HepG2 (cell line): ENCODE results near the gene ACTR3. TPM values are rescaled to one million over a fixed set of nuclear protein-coding genes. Genes with fewer than 3 reads are reported as not detected.

Source experiments
- ADNP ChIP-seq: sonication (generic); formaldehyde crosslinking; IDR thresholded peaks from 2 replicates; pipeline ENCODE4 v1.4.0; 2020; ENCODE audit warnings: missing genetic modification reagents
- ETV6 ChIP-seq: sonication (generic); formaldehyde crosslinking; conservative IDR thresholded peaks from 2 replicates; pipeline ENCODE4 v1.4.0; 2020; ENCODE audit warnings: missing genetic modification reagents
- HNF4G ChIP-seq, 2 experiments: sonication (generic) in 1 of 2; formaldehyde crosslinking in 1 of 2; IDR thresholded peaks; 2 replicates each; pipeline versions ENCODE4 v1.4.0 to v1.6.1; 2011 to 2020; ENCODE audit warnings: borderline replicate concordance in 2 of 2, low read depth in 2 of 2, mild to moderate bottlenecking in 2 of 2, low read length in 1 of 2, missing genetic modification reagents in 1 of 2, moderate library complexity in 1 of 2
- KAT8 ChIP-seq: IDR thresholded peaks from 2 replicates; pipeline ENCODE4 v1.6.1; 2016; ENCODE audit warnings: missing genetic modification reagents, missing compliant biosample characterization
- KDM6A ChIP-seq: IDR thresholded peaks from 2 replicates; pipeline ENCODE4 v1.6.1; 2016; ENCODE audit warnings: low read depth
- MBD4 ChIP-seq: IDR thresholded peaks from 2 replicates; pipeline ENCODE4 v1.6.1; 2012; ENCODE audit warnings: low read length, inconsistent platforms, borderline replicate concordance
- NCOA5 ChIP-seq: sonication (generic); formaldehyde crosslinking; IDR thresholded peaks from 2 replicates; pipeline ENCODE4 v1.4.0; 2020; ENCODE audit warnings: missing genetic modification reagents
- NCOR1 ChIP-seq: fragments of 200-600 bp; sonication (generic); IDR thresholded peaks from 2 replicates; pipeline ENCODE4 v1.7.0; 2017; ENCODE audit warnings: antibody characterized with exemption, low read length, borderline replicate concordance
- RARA ChIP-seq: IDR thresholded peaks from 2 replicates; pipeline ENCODE4 v1.6.1; 2016; ENCODE audit warnings: missing genetic modification reagents, missing compliant biosample characterization
- RFXAP ChIP-seq: sonication (generic); formaldehyde crosslinking; IDR thresholded peaks from 2 replicates; pipeline ENCODE4 v1.4.0; 2020; ENCODE audit warnings: missing genetic modification reagents, borderline replicate concordance
- YEATS4 ChIP-seq: sonication (generic); formaldehyde crosslinking; IDR thresholded peaks from 2 replicates; pipeline ENCODE4 v1.4.0; 2020; ENCODE audit warnings: missing genetic modification reagents, borderline replicate concordance
- ZMYM4 ChIP-seq: sonication (generic); formaldehyde crosslinking; IDR thresholded peaks from 2 replicates; pipeline ENCODE4 v1.8.1; 2023; ENCODE audit warnings: mild to moderate bottlenecking, missing genetic modification reagents
- ZNF264 ChIP-seq: sonication (generic); formaldehyde crosslinking; IDR thresholded peaks from 2 replicates; pipeline ENCODE4 v1.4.0; 2020; ENCODE audit warnings: missing genetic modification reagents
- ZNF616 ChIP-seq: sonication (generic); formaldehyde crosslinking; IDR thresholded peaks from 2 replicates; pipeline ENCODE4 v1.5.0; 2020; ENCODE audit warnings: low read depth, mild to moderate bottlenecking, missing genetic modification reagents
- ZNF720 ChIP-seq: sonication (generic); formaldehyde crosslinking; IDR thresholded peaks from 2 replicates; pipeline ENCODE4 v1.4.0; 2020; ENCODE audit warnings: missing genetic modification reagents
- ZSCAN29 ChIP-seq: sonication (generic); formaldehyde crosslinking; conservative IDR thresholded peaks from 2 replicates; pipeline ENCODE4 v1.4.0; 2020; ENCODE audit warnings: mild to moderate bottlenecking, missing genetic modification reagents
- polyA plus RNA-seq, 8 experiments: library from polyadenylated mRNA; depleted of rRNA in 3 of 8; stranded (reverse) in 7 of 8; unstranded in 1 of 8; fragments of >200 nt; fragmentation: Illumina TruSeq in 4 of 8; extraction: Trizol in 4 of 8; gene quantifications; 2 replicates each; pipeline versions ENCODE4 v1.2.1 to v1.2.3, GENCODE V29; 2011 to 2016; ENCODE audit warnings: low read depth in 4 of 8, missing spikeins in 1 of 8, mixed read lengths in 1 of 8; ENCODE audit not compliant: insufficient read depth in 1 of 8
- total RNA-seq, 5 experiments: library from RNA; depleted of rRNA; stranded (reverse); fragments of >200 nt; fragmentation: Illumina TruSeq; extraction: Trizol; gene quantifications; 2 replicates each; pipeline ENCODE4 v1.2.3, GENCODE V29; 2016; ENCODE audit warnings: low read depth in 1 of 5
- TF ChIP-seq, protein P1 (sequence below): sonication (generic); formaldehyde crosslinking; IDR thresholded peaks from 2 replicates; pipeline ENCODE4 v1.8.1; 2023; ENCODE audit warnings: mild to moderate bottlenecking, moderate library complexity, missing genetic modification reagents
- TF ChIP-seq, protein P2 (sequence below): sonication (generic); formaldehyde crosslinking; conservative IDR thresholded peaks from 2 replicates; pipeline ENCODE4 v1.4.0; 2020; ENCODE audit warnings: missing genetic modification reagents
- TF ChIP-seq, protein P3 (sequence below): sonication (generic); formaldehyde crosslinking; IDR thresholded peaks from 2 replicates; pipeline ENCODE4 v1.4.0; 2020; ENCODE audit warnings: missing genetic modification reagents
- TF ChIP-seq, protein P4 (sequence below): IDR thresholded peaks from 2 replicates; pipeline ENCODE4 v1.6.1; 2016; ENCODE audit warnings: mild to moderate bottlenecking
- TF ChIP-seq, protein P5 (sequence below): sonication (generic); formaldehyde crosslinking; IDR thresholded peaks from 2 replicates; pipeline ENCODE4 v1.4.0; 2020; ENCODE audit warnings: missing genetic modification reagents

ACTR3 gene
- total and polyA plus RNA-seq, 2 of the 13 experiments (the other 11 are each of a cell fraction or from before 2014, with no cell fraction given), result 123 to 225 TPM

DNA sequence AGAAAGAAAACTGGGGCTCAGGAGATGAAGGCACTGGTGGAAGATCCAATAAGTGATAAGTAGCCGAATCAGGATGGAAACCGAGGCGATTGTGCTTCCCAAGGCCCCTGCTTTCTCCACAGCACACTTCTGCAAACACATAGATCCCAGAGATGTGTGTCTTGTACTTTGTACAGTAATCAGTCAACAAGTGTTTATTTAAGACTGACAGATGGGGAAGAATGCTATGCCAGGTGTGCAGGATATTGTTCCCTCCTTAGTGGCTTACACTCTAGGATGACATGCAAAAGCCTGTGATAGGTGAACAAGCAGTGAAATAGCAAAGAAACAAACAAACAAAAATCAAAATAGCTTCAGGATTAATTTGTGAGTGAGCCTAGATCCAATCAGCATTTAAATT is 116.6 kb downstream of the ACTR3 start (continued):
- TF ChIP-seq, protein P1, sequence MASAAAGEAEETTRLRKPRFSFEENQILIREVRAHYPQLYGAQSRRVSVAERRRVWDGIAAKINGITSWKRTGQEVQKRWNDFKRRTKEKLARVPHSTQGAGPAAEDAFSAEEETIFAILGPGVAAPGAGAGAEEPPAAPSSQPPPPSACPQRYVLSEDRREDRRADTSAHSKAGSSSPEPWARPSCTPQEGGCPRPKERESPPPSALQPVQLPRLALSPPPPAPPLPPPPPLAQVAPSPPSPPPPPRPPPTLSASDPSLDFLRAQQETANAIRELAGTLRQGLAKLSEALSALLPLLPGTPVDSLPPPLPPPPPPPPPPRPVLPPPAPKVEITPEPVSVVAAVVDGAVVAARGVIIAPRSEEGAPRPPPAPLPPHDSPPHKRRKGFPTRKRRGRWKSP (CRISPR knock-in tag), result no peak; the same call in 1 of the 2 replicates
- TF ChIP-seq KDM6A (CRISPR knock-in tag), result peak; percentile 73
- 0 out of 2 replicates have a peak, but pooled peaks have one; percentile 27 for TF ChIP-seq RARA
- no peak for TF ChIP-seq ADNP (CRISPR knock-in tag)
- TF ChIP-seq, protein P2, sequence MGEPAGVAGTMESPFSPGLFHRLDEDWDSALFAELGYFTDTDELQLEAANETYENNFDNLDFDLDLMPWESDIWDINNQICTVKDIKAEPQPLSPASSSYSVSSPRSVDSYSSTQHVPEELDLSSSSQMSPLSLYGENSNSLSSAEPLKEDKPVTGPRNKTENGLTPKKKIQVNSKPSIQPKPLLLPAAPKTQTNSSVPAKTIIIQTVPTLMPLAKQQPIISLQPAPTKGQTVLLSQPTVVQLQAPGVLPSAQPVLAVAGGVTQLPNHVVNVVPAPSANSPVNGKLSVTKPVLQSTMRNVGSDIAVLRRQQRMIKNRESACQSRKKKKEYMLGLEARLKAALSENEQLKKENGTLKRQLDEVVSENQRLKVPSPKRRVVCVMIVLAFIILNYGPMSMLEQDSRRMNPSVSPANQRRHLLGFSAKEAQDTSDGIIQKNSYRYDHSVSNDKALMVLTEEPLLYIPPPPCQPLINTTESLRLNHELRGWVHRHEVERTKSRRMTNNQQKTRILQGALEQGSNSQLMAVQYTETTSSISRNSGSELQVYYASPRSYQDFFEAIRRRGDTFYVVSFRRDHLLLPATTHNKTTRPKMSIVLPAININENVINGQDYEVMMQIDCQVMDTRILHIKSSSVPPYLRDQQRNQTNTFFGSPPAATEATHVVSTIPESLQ (CRISPR knock-in tag), result no peak
- TF ChIP-seq ZNF720 (CRISPR knock-in tag), result no peak
- TF ChIP-seq ZNF616 (CRISPR knock-in tag), result no peak
- TF ChIP-seq NCOA5 (CRISPR knock-in tag), result no peak
- TF ChIP-seq MBD4, result no peak
- TF ChIP-seq ETV6, result no peak
- TF ChIP-seq NCOR1, result peak; percentile 41; the same call in 1 of the 2 replicates
- TF ChIP-seq, protein P3, sequence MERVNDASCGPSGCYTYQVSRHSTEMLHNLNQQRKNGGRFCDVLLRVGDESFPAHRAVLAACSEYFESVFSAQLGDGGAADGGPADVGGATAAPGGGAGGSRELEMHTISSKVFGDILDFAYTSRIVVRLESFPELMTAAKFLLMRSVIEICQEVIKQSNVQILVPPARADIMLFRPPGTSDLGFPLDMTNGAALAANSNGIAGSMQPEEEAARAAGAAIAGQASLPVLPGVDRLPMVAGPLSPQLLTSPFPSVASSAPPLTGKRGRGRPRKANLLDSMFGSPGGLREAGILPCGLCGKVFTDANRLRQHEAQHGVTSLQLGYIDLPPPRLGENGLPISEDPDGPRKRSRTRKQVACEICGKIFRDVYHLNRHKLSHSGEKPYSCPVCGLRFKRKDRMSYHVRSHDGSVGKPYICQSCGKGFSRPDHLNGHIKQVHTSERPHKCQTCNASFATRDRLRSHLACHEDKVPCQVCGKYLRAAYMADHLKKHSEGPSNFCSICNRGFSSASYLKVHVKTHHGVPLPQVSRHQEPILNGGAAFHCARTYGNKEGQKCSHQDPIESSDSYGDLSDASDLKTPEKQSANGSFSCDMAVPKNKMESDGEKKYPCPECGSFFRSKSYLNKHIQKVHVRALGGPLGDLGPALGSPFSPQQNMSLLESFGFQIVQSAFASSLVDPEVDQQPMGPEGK (CRISPR knock-in tag), result peak; percentile 40; the same call in 1 of the 2 replicates
- TF ChIP-seq HNF4G (IDR thresholded peaks at IDR 0.05; ENCODE audit: borderline replicate concordance, low read depth, low read length), result peak; percentile 92
- peak; percentile 46; the same call in 1 of the 2 replicates for TF ChIP-seq HNF4G (CRISPR knock-in tag; IDR thresholded peaks at IDR 0.05; ENCODE audit: borderline replicate concordance, low read depth)
- peak; percentile 33; the same call in 1 of the 2 replicates for TF ChIP-seq KAT8
- peak; percentile 50; the same call in 1 of the 2 replicates for TF ChIP-seq ZMYM4 (CRISPR knock-in tag)
- TF ChIP-seq, protein P4, sequence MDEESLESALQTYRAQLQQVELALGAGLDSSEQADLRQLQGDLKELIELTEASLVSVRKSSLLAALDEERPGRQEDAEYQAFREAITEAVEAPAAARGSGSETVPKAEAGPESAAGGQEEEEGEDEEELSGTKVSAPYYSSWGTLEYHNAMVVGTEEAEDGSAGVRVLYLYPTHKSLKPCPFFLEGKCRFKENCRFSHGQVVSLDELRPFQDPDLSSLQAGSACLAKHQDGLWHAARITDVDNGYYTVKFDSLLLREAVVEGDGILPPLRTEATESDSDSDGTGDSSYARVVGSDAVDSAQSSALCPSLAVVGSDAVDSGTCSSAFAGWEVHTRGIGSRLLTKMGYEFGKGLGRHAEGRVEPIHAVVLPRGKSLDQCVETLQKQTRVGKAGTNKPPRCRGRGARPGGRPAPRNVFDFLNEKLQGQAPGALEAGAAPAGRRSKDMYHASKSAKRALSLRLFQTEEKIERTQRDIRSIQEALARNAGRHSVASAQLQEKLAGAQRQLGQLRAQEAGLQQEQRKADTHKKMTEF (CRISPR knock-in tag), result peak; percentile 69
- TF ChIP-seq ZNF264, result 0 out of 2 replicates have a peak, but pooled peaks have one; percentile 67
- TF ChIP-seq YEATS4 (CRISPR knock-in tag), result 0 out of 2 replicates have a peak, but pooled peaks have one; percentile 51
- TF ChIP-seq, protein P5, sequence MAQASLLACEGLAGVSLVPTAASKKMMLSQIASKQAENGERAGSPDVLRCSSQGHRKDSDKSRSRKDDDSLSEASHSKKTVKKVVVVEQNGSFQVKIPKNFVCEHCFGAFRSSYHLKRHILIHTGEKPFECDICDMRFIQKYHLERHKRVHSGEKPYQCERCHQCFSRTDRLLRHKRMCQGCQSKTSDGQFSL (CRISPR knock-in tag), result no peak
- TF ChIP-seq ZSCAN29, result 0 out of 2 replicates have a peak, but pooled peaks have one; percentile 40
- peak; percentile 68; the same call in 1 of the 2 replicates for TF ChIP-seq RFXAP (CRISPR knock-in tag)
